Amniotic stem cell (primary cell): ENCODE data around the gene CBFA2T3.
"Not testable (repeated sequence)": the region's sequence is repeated elsewhere in the genome, so short reads cannot be mapped to it uniquely, and the experiment has no call there.

Source experiments
- DNase-seq: peaks from one replicate; lab custom pipeline; 2025; lab: John Stamatoyannopoulos, UW

Gene CBFA2T3

GRCh38 chr16:88891083-88891482, 85.9 kb downstream of the CBFA2T3 start:
- no peak for DNase-seq

DNA sequence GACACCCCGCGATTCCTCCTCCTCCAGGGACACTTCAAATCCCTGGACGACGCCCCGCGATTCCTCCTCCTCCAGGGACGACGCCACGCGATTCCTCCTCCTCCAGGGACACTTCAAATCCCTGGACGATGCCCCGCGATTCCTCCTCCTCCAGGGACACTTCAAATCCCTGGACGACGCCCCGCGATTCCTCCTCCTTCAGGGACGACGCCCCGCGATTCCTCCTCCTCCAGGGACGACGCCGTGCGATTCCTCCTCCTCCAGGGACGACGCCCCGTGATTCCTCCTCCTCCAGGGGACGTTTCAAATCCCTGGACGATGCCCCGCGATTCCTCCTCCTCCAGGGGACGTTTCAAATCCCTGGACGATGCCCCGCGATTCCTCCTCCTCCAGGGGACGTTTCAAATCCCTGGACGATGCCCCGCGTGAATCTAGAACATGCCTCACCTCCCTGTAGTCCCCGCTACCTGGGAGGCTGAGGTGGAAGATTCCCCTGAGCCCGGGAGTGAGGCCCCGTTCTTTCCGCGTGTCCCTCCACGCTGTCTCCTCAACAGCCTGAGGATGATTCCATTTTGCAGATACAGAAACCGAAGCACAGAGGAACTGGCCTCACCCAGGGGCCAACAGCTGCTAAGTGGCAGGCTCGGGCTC, 87.2 kb downstream of the CBFA2T3 start:
- DNase-seq = not testable (repeated sequence)

- no peak for DNase-seq
These were observed 88.3 kb downstream of the CBFA2T3 start for GRCh38 chr16:88888461-88889387.

DNA sequence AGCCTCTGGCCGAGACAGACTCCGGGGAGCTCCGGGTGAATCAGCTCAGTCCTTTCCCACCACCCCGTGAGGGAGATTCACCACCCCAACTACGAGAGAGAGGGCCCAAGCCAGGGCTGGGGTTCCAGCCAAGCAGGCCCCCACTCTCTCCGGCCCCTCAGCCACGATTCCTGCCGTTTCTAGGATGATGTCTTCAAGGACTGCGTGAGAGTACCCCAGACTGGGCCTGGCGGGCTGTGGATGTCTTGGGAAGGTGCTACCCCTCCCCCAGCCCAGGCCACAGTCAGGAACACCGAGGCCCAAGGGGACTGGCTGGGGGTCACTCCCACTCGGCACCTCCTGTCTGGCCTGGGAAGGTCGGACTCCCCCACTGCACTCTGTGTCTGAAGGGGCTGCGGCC, 89.0 kb downstream of the CBFA2T3 start:
- DNase-seq = no peak

- DNase-seq = no peak
These were observed 90.0 kb downstream of the CBFA2T3 start for GRCh38 chr16:88886845-88887521.

GRCh38 chr16:88886420-88886844, 90.6 kb downstream of the CBFA2T3 start:
- DNase-seq = no peak

DNA sequence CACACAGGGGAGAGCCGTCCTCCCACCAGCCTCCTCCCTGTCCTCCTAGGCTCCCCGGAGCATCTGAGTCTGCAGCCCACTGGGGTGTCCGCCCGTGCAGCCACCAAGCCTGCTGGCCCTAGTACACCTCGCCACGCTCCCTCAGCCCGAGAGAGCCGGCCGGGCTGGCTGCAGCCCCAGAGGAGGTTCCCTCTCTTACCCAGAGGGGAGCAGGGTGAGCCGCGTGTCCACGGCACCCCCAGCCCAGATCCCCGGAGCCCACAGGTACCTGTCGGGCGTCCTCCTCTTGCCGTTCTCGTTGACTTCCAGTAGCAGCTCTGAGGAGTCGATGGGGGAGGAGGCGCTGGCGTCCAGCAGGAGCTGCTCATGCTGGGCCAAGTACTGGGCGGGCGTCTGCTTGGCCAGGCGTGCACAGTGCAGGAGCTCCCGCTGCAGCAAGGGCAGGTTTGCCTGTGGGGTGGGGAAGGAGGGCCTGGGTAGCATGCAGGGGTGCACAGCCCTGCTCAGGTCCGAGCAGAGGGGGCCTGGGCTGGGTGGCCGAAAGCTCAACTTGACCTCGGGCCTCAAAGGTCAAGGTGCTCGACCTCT, 91.2 kb downstream of the CBFA2T3 start:
- DNase-seq = no peak

GRCh38 chr16:88884569-88885271, 92.3 kb downstream of the CBFA2T3 start:
- DNase-seq = no peak

GRCh38 chr16:88883946-88884345, 93.1 kb downstream of the CBFA2T3 start:
- DNase-seq = no peak

GRCh38 chr16:88883117-88883895, 93.7 kb downstream of the CBFA2T3 start:
- no peak for DNase-seq

DNA sequence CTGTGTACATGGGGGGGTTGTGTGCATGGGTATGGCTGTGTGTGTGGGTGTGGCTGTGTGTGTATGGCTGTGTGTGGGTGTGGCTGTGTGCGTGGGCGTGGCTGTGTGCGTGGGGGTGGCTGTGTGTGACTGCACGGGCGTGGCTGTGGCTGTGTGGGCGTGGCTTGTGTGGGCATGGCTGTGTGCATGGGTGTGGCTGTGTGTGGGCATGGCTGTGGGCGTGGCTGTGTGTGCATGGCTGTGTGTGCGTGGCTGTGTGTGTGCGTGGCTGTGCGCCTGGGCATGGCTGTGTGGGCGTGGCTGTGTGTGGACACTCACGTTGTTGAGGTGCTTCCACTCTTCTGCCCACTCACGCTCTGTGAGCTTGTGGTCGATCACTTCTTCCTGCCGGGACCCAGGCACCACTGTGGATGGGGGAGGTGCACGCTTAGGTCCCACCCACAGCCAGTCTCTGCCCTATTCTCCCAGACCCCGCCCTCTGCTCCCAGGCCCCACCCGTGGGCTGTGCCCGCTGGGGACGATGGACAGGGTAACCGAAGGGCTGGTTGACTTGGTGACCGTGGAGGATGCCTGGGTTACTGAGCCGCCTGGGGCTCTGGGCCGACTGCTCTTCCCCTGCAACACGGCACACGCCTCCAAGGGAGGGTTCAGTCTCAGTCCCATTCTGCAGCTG, 94.5 kb downstream of the CBFA2T3 start:
- no peak for DNase-seq

DNA sequence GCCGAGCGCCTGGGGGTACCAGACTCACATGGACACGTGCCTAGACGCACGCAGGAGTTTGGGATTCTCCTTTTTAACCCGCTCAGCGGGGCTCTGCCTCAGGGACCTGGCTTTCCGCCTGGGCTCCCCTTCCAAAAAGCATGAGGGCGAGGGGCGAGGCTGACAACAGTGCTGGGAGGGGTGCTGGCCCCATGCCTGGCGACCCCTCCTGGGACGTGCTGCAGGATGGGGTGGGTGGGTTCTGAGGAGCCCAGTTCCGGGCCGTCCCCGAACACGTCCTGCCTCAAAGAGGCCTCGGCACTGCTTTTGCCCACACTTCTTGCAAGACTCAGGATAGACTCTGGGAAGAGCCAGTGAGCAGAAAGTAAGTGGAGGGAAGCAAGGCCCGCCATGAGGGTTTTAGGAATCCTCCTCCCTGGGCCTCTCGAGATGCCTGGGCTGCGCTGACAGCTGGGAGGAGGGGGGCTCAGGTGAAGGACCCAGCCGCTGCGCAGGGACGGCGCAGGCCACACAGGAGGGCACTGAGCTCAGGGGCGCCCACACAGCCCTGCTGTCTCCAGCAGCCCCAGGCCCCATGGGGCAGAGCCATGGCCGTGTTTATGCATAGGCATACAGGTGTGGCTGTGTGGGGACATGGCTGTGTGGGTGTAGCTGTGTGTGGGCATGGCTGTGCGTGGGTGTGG, 95.2 kb downstream of the CBFA2T3 start:
- no peak for DNase-seq

DNA sequence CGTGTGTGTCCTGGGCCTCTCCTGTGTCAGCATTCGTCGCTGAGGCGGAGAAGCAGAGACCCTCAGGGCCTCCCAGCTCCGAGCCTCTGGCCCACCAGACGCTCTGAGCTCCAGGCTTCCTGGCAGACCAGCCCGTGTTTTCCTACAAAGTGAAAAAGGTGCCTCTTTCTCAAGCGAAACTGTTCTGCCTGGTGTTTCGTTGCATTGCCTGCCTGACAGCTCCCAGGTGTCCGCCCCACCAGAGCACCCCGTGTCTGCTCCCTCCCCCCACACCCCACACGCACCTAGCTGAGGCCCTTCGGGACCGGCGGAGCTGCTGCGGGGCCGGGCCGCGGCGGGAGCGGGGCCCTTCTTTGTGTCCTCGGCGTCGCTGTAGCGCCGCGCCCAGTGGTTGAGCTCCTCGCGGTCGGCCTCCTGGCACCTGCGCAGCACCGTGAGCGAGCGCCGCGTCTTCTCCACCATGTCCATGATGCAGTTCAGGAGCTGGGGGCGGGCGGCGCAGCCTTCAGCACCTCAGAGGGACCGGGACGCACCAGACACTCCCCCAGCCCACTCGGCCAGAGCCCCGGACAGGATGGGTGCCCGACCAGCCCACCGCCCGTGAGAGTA, 95.9 kb downstream of the CBFA2T3 start:
- DNase-seq = no peak

GRCh38 chr16:88880226-88881006, 96.6 kb downstream of the CBFA2T3 start:
- DNase-seq = no peak

DNA sequence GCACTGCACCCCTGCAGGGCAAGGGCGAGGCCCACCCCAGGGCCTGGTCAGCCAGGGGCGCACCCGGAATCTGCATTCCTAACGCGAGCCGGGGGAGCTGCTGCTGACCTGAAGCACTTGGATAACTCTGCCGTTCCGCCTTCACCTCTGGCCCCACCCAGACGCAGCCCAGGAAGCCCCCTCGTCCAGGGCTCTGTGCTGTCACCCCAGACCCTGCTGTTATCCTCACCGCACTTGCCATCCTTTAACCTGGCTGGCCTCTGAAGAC, 97.3 kb downstream of the CBFA2T3 start:
- no peak for DNase-seq

- no peak for DNase-seq
These were observed 97.8 kb downstream of the CBFA2T3 start for GRCh38 chr16:88878967-88879787.

GRCh38 chr16:88878356-88878755, 98.7 kb downstream of the CBFA2T3 start:
- DNase-seq = no peak
